Coronary artery (tissue), 2 donors: ENCODE data around the gene TBL1X.
A peak's percentile ranks its signal among the peaks of the same experiment; 100 is the strongest.

ENCODE experiments used
- DNase-seq: peaks from one replicate; pipeline ENCODE4 v3.0.0-alpha.2; 2017; ENCODE audit warnings: low spot score
- H3K27ac ChIP-seq, 2 donors: fragments of 200-600 bp; sonication (generic); one replicate each; pipeline ENCODE4 v1.5.1; 2016 to 2019
- H3K4me3 ChIP-seq: fragments of 200-600 bp; sonication (generic); 2 replicates; pipeline ENCODE4 v1.5.1; 2016; ENCODE audit warnings: mild to moderate bottlenecking, moderate library complexity
- CTCF ChIP-seq: fragments of 200-600 bp; sonication (generic); IDR thresholded peaks from one replicate; pipeline ENCODE4 v1.5.1; 2019; ENCODE audit warnings: antibody characterized with exemption

TBL1X gene

GRCh38 chrX:9704876-9705465, 240.1 kb downstream of the TBL1X start:
- TF ChIP-seq CTCF, result no peak
- Histone ChIP-seq H3K27ac (no peak overlapping the region), H3K4me3 (no peak overlapping the region)
- no peak for DNase-seq

- no peak for DNase-seq
- H3K27ac ChIP-seq, result no peak overlapping the region
- no peak for TF ChIP-seq CTCF
- H3K4me3 ChIP-seq, result no peak overlapping the region
Observed at GRCh38 chrX:9706421-9706820, 241.6 kb downstream of the TBL1X start.

GRCh38 chrX:9707306-9708033, 242.6 kb downstream of the TBL1X start:
- no peak for DNase-seq
- Histone ChIP-seq H3K27ac (no peak overlapping the region), H3K4me3 (no peak overlapping the region)
- no peak for TF ChIP-seq CTCF

GRCh38 chrX:9708086-9708485, 243.2 kb downstream of the TBL1X start:
- no peak overlapping the region for H3K27ac ChIP-seq
- DNase-seq, result no peak

GRCh38 chrX:9708923-9709553, 244.2 kb downstream of the TBL1X start:
- H3K4me3 ChIP-seq, result no peak overlapping the region
- no peak for DNase-seq
- no peak overlapping the region for H3K27ac ChIP-seq
- peak; percentile 89 for TF ChIP-seq CTCF

More at GRCh38 chrX:9708086-9708485, 243.2 kb downstream of the TBL1X start:
- TF ChIP-seq CTCF, result no peak
- H3K4me3 ChIP-seq, result no peak overlapping the region

- TF ChIP-seq CTCF, result no peak
- no peak for DNase-seq
- Histone ChIP-seq H3K27ac (no peak overlapping the region), H3K4me3 (no peak overlapping the region)
Observed at GRCh38 chrX:9710332-9710731, 245.5 kb downstream of the TBL1X start.

GRCh38 chrX:9717376-9717775, 252.5 kb downstream of the TBL1X start:
- Histone ChIP-seq H3K27ac (no peak overlapping the region), H3K4me3 (no peak overlapping the region)
- no peak for DNase-seq
- no peak for TF ChIP-seq CTCF
